ENCODE results near the gene TBX3.

The TBX3 gene

GRCh38 chr12:114631242-114631641 is 52.7 kb downstream of the TBX3 start:
- DNase-seq (ENCODE audit: low read depth, low spot score): no peak
- Histone ChIP-seq H3K36me3 (ENCODE audit: insufficient read depth, insufficient read length, low read length) (no peaks in the 10 kb centered on the region), H3K9ac (ENCODE audit: insufficient read length, low read depth) (no peak overlapping the region), H3K4me1 (ENCODE audit: insufficient read depth, insufficient read length) (no peaks in the 10 kb centered on the region), H3K9me3 (ENCODE audit: insufficient read depth, low read length) (no peaks in the 10 kb centered on the region), H3K27me3 (ENCODE audit: insufficient read depth, insufficient read length) (no peaks in the 10 kb centered on the region), H3K4me3 (ENCODE audit: insufficient read length, low read depth) (no peak overlapping the region)
- TF ChIP-seq YY1 (IDR thresholded peaks at IDR 0.05; ENCODE audit: insufficient read depth, insufficient read length): no peak
- no peak for TF ChIP-seq ZNF274 (IDR thresholded peaks at IDR 0.05; ENCODE audit: low read depth, low read length)
- no peak for TF ChIP-seq SUZ12 (IDR thresholded peaks at IDR 0.05; ENCODE audit: extremely low read depth, insufficient read depth, insufficient read length)

GRCh38 chr12:114628199-114628598 is 55.8 kb downstream of the TBX3 start:
- no peak for TF ChIP-seq SUZ12 (IDR thresholded peaks at IDR 0.05; ENCODE audit: extremely low read depth, insufficient read depth, insufficient read length)
- TF ChIP-seq YY1 (IDR thresholded peaks at IDR 0.05; ENCODE audit: insufficient read depth, insufficient read length): no peak
- TF ChIP-seq ZNF274 (IDR thresholded peaks at IDR 0.05; ENCODE audit: low read depth, low read length): no peak
- Histone ChIP-seq H3K27me3 (ENCODE audit: insufficient read depth, insufficient read length) (no peaks in the 10 kb centered on the region), H3K4me1 (ENCODE audit: insufficient read depth, insufficient read length) (no peaks in the 10 kb centered on the region), H3K4me3 (ENCODE audit: insufficient read length, low read depth) (no peak overlapping the region), H3K9me3 (ENCODE audit: insufficient read depth, low read length) (0 out of 2 replicates have a peak, but pooled peaks cover 1% of the 10 kb centered on the region), H3K36me3 (ENCODE audit: insufficient read depth, insufficient read length, low read length) (no peaks in the 10 kb centered on the region), H3K9ac (ENCODE audit: insufficient read length, low read depth) (no peak overlapping the region)
- peak; percentile 33 for DNase-seq (ENCODE audit: low read depth, low spot score)

DNA sequence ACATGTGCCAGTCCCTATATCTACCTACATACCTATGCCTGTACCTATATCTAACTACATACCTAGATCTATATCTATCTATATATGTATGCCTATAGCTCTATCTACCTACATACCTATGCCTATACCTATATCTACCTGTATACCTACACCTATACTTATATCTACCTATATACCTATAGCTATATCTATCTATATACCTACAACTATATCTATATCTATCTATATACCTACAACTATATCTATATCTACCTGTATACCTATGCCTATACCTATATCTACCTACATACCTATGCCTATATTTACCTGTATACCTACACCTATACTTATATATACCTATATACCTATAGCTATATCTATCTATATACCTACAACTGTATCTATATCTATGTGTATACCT is 56.6 kb downstream of the TBX3 start:
- DNase-seq (ENCODE audit: low read depth, low spot score): no peak
- no peaks in the 10 kb centered on the region for H3K27me3 ChIP-seq (ENCODE audit: insufficient read depth, insufficient read length)
- no peaks in the 10 kb centered on the region for H3K4me1 ChIP-seq (ENCODE audit: insufficient read depth, insufficient read length)
- TF ChIP-seq ZNF274 (IDR thresholded peaks at IDR 0.05; ENCODE audit: low read depth, low read length) (no peak), SUZ12 (IDR thresholded peaks at IDR 0.05; ENCODE audit: extremely low read depth, insufficient read depth, insufficient read length) (no peak), YY1 (IDR thresholded peaks at IDR 0.05; ENCODE audit: insufficient read depth, insufficient read length) (no peak)
- no peak overlapping the region for H3K4me3 ChIP-seq (ENCODE audit: insufficient read length, low read depth)
- H3K9me3 ChIP-seq (ENCODE audit: insufficient read depth, low read length): 0 out of 2 replicates have a peak, but pooled peaks cover 9% of the 10 kb centered on the region
- H3K9ac ChIP-seq (ENCODE audit: insufficient read length, low read depth): no peak overlapping the region
- no peaks in the 10 kb centered on the region for H3K36me3 ChIP-seq (ENCODE audit: insufficient read depth, insufficient read length, low read length)

- no peaks in the 10 kb centered on the region for H3K36me3 ChIP-seq (ENCODE audit: insufficient read depth, insufficient read length, low read length)
- no peaks in the 10 kb centered on the region for H3K27me3 ChIP-seq (ENCODE audit: insufficient read depth, insufficient read length)
- TF ChIP-seq SUZ12 (IDR thresholded peaks at IDR 0.05; ENCODE audit: extremely low read depth, insufficient read depth, insufficient read length) (no peak), YY1 (IDR thresholded peaks at IDR 0.05; ENCODE audit: insufficient read depth, insufficient read length) (no peak), ZNF274 (IDR thresholded peaks at IDR 0.05; ENCODE audit: low read depth, low read length) (no peak)
- no peak overlapping the region for H3K9ac ChIP-seq (ENCODE audit: insufficient read length, low read depth)
- no peak overlapping the region for H3K4me3 ChIP-seq (ENCODE audit: insufficient read length, low read depth)
- no peaks in the 10 kb centered on the region for H3K4me1 ChIP-seq (ENCODE audit: insufficient read depth, insufficient read length)
- 0 out of 2 replicates have a peak, but pooled peaks cover 9% of the 10 kb centered on the region for H3K9me3 ChIP-seq (ENCODE audit: insufficient read depth, low read length)
- DNase-seq (ENCODE audit: low read depth, low spot score): peak; percentile 81
These were observed 58.6 kb downstream of the TBX3 start for GRCh38 chr12:114625294-114625851.

- H3K9me3 ChIP-seq (ENCODE audit: insufficient read depth, low read length): 0 out of 2 replicates have a peak, but pooled peaks cover 9% of the 10 kb centered on the region
- no peak overlapping the region for H3K9ac ChIP-seq (ENCODE audit: insufficient read length, low read depth)
- H3K36me3 ChIP-seq (ENCODE audit: insufficient read depth, insufficient read length, low read length): no peaks in the 10 kb centered on the region
- no peaks in the 10 kb centered on the region for H3K4me1 ChIP-seq (ENCODE audit: insufficient read depth, insufficient read length)
- TF ChIP-seq SUZ12 (IDR thresholded peaks at IDR 0.05; ENCODE audit: extremely low read depth, insufficient read depth, insufficient read length) (no peak), ZNF274 (IDR thresholded peaks at IDR 0.05; ENCODE audit: low read depth, low read length) (no peak), YY1 (IDR thresholded peaks at IDR 0.05; ENCODE audit: insufficient read depth, insufficient read length) (no peak)
- DNase-seq (ENCODE audit: low read depth, low spot score): no peak
- H3K27me3 ChIP-seq (ENCODE audit: insufficient read depth, insufficient read length): no peaks in the 10 kb centered on the region
- H3K4me3 ChIP-seq (ENCODE audit: insufficient read length, low read depth): no peak overlapping the region
These were observed 60.2 kb downstream of the TBX3 start for GRCh38 chr12:114623737-114624136.

Measured in NT2/D1 (cell line).